Measurements from ENCODE around the gene HIF1A.

DNA sequence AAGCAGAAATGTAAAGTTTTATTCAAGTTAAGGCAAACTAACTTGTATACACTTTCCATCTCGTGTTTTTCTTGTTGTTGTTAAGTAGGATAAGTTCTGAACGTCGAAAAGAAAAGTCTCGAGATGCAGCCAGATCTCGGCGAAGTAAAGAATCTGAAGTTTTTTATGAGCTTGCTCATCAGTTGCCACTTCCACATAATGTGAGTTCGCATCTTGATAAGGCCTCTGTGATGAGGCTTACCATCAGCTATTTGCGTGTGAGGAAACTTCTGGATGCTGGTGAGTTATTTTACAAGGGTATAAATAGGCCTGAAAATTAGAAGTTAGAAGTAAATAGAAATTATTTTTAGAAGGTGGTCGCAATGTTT lies 25.0 kb downstream of the HIF1A start:
- TF ChIP-seq, protein P1, sequence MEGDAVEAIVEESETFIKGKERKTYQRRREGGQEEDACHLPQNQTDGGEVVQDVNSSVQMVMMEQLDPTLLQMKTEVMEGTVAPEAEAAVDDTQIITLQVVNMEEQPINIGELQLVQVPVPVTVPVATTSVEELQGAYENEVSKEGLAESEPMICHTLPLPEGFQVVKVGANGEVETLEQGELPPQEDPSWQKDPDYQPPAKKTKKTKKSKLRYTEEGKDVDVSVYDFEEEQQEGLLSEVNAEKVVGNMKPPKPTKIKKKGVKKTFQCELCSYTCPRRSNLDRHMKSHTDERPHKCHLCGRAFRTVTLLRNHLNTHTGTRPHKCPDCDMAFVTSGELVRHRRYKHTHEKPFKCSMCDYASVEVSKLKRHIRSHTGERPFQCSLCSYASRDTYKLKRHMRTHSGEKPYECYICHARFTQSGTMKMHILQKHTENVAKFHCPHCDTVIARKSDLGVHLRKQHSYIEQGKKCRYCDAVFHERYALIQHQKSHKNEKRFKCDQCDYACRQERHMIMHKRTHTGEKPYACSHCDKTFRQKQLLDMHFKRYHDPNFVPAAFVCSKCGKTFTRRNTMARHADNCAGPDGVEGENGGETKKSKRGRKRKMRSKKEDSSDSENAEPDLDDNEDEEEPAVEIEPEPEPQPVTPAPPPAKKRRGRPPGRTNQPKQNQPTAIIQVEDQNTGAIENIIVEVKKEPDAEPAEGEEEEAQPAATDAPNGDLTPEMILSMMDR (IDR thresholded peaks at IDR 0.05; ENCODE audit: insufficient read depth, low read depth, low read length), result no peak
- TF ChIP-seq EZH2 (IDR thresholded peaks at IDR 0.05; ENCODE audit: insufficient read depth, low read length), result no peak
